ENCODE measurements around the gene B4GALNT4.

- peak in 3 of 6 experiments; percentile 13 to 24 (median 14) for TF ChIP-seq CTCF (IDR thresholded peaks at IDR 0.05)
- no peak for TF ChIP-seq POLR2A (IDR thresholded peaks at IDR 0.05)
These were observed 37.7 kb downstream of the B4GALNT4 start for GRCh38 chr11:406796-407650.
